ENCODE results near the gene SCGB1C2.

Gene SCGB1C2

GRCh38 chr17:170130-170670 is 32.8 kb downstream of the SCGB1C2 start:
- no peak for DNase-seq (ENCODE audit: low read depth in 1 of 2, low spot score in 1 of 2)

GRCh38 chr17:171871-172270 is 34.5 kb downstream of the SCGB1C2 start:
- DNase-seq (ENCODE audit: low read depth in 1 of 2, low spot score in 1 of 2) = no peak

- no peak for DNase-seq (ENCODE audit: low read depth in 1 of 2, low spot score in 1 of 2)
Measured at GRCh38 chr17:172401-172800, 35.0 kb downstream of the SCGB1C2 start.

- DNase-seq (ENCODE audit: low read depth in 1 of 2, low spot score in 1 of 2) = no peak
Measured at GRCh38 chr17:173166-173911, 36.0 kb downstream of the SCGB1C2 start.

GRCh38 chr17:177155-177554 is 39.8 kb downstream of the SCGB1C2 start:
- no peak for DNase-seq (ENCODE audit: low read depth in 1 of 2, low spot score in 1 of 2)

GRCh38 chr17:177762-178161 is 40.4 kb downstream of the SCGB1C2 start:
- DNase-seq (ENCODE audit: low read depth in 1 of 2, low spot score in 1 of 2) = no peak

GRCh38 chr17:178292-179065 is 41.1 kb downstream of the SCGB1C2 start:
- no peak for DNase-seq (ENCODE audit: low read depth in 1 of 2, low spot score in 1 of 2)

GRCh38 chr17:179066-179432 is 41.7 kb downstream of the SCGB1C2 start:
- no peak for DNase-seq (ENCODE audit: low read depth in 1 of 2, low spot score in 1 of 2)

GRCh38 chr17:179781-180380 is 42.5 kb downstream of the SCGB1C2 start:
- DNase-seq (ENCODE audit: low read depth in 1 of 2, low spot score in 1 of 2) = no peak

- DNase-seq (ENCODE audit: low read depth in 1 of 2, low spot score in 1 of 2) = no peak
Measured at GRCh38 chr17:180381-181244, 43.2 kb downstream of the SCGB1C2 start.

- DNase-seq (ENCODE audit: low read depth in 1 of 2, low spot score in 1 of 2) = no peak
Measured at GRCh38 chr17:181245-182049, 44.1 kb downstream of the SCGB1C2 start, which contains the start of gene DOC2B. Gene DOC2B (minus strand): TSS chr17:181650. CDS start chr17:181479, 171 bp downstream.

GRCh38 chr17:182050-182751 is 44.8 kb downstream of the SCGB1C2 start:
- DNase-seq (ENCODE audit: low read depth in 1 of 2, low spot score in 1 of 2) = no peak

GRCh38 chr17:183021-183420 is 45.7 kb downstream of the SCGB1C2 start:
- DNase-seq (ENCODE audit: low read depth in 1 of 2, low spot score in 1 of 2) = no peak

- no peak for DNase-seq (ENCODE audit: low read depth in 1 of 2, low spot score in 1 of 2)
Measured at GRCh38 chr17:185445-186138, 48.2 kb downstream of the SCGB1C2 start.

GRCh38 chr17:187130-187529 is 49.8 kb downstream of the SCGB1C2 start:
- DNase-seq (ENCODE audit: low read depth in 1 of 2, low spot score in 1 of 2) = no peak
